ENCODE data around the gene VMAC.

The VMAC gene

GRCh38 chr19:5907241-5907640, 2.6 kb downstream of the VMAC start:
- no peak for DNase-seq

GRCh38 chr19:5908773-5909442, 4.2 kb downstream of the VMAC start:
- no peak for DNase-seq

GRCh38 chr19:5910638-5910907, 5.9 kb downstream of the VMAC start:
- no peak for DNase-seq

DNA sequence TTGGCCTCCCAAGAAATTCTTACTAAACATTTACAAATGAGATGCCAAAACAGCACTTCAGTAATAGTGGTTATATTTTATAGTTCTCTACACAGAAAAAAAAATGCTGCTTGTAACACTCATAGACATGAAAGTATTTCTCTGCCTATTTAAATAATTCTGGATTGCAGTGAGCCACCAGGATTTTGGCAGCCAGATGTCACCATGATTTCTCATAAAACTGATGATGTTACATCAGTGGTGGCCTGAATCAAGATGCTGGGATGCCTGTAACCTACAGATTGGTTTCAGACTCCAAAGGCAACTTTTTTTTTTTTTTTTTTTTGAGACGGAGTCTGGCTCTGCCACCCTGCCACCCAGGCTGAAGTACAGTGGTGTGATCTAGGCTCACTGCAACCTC, 6.7 kb downstream of the VMAC start:
- DNase-seq: no peak

- no peak for DNase-seq
Measured at GRCh38 chr19:5913739-5914357, 9.2 kb downstream of the VMAC start, which contains the start of gene CAPS. Gene CAPS, plus strand, starts transcription at chr19:5914254. Its CDS starts 153 bp downstream, at chr19:5914407.

- no peak for DNase-seq
Measured at GRCh38 chr19:5914358-5914774, 9.7 kb downstream of the VMAC start.

- no peak for DNase-seq
Measured at GRCh38 chr19:5914946-5915781, 10.5 kb downstream of the VMAC start.

- no peak for DNase-seq
Measured at GRCh38 chr19:5915782-5916165, 11.1 kb downstream of the VMAC start.

GRCh38 chr19:5916181-5916708, 11.6 kb downstream of the VMAC start:
- no peak for DNase-seq

DNA sequence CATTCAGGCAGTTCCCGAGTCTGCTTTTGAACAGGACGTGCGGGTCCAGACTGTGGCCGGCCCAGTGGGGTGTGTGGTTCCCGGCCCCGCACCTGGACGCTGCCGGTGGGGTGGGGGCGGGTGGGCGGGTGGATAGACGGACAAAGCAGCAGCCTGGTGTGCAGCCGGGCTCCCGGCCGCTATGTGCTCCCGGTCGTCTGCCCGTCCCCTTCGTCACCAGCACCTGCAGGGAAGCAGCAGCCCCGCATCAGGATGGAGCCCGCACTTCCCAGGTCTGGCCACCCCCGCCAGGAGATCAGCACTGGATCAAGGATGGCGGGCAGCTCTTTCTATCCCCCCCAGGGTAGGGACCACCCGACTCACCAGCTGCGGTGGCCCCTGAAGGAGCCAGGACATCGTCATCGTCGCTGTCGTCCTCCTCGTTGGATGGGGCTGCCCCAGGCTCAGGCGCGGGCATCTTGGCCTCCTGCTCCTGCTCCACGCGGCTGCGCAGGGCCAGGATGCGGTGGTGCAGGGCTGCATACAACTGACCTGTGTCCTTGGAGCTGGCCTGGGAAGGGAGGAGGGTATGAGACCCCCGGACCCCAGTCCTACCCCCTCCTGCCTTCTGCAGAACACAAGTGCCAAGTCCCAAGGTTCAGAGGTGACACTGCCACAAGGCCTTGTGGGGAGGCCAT, 12.9 kb downstream of the VMAC start:
- DNase-seq: no peak

DNA sequence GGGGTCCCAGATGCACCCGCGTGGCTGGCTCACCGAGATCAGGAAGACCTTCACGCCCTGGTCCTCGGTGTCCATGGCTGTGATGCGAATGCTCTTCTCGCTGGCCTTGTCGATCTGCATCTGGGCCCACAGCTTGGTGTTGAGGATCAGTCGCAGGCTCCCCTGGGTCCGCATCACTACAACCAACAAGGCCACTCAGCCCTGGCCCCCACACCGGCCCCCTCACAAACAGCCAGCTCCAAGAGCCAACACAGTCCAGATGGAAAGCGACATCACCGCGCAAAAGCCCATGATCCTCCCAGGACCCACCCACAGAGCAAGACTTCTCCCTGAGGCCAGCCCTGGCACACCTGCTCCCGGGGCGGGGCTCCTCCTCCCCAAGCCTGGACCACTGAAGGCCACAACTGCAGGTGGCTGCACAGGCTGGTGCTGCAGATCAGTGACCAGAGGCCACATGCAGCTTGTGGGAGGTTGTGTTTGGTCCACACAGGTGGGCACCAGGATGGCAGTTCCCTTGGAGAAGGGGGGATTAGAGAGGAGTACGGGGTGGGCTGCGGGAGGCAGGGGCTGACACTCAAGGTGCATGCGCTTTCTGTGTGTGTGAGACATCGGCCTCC, 13.9 kb downstream of the VMAC start:
- no peak for DNase-seq

GRCh38 chr19:5921516-5922160, 17.0 kb downstream of the VMAC start:
- DNase-seq: no peak

DNA sequence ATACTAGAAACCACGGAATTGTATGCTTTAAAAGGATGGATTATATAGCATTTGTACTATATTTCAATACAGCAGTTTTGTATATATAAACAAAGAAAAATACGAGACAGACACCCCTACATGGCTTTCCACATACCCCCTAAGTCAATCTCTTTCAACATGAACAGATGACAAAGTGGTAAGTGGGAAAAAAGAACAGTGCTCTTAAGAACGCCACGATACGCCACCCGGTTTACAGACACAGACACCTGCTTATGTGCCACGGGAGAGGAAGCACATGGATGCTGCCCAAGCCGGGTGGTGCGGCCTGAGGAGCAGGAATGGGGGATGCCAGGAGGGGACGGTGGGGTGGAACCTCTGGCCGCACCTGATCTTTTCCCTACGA, 17.5 kb downstream of the VMAC start:
- DNase-seq: no peak

- DNase-seq: no peak
Measured at GRCh38 chr19:5923356-5923755, 18.7 kb downstream of the VMAC start.

- no peak for DNase-seq
Measured at GRCh38 chr19:5925830-5926427, 21.3 kb downstream of the VMAC start.

DNA sequence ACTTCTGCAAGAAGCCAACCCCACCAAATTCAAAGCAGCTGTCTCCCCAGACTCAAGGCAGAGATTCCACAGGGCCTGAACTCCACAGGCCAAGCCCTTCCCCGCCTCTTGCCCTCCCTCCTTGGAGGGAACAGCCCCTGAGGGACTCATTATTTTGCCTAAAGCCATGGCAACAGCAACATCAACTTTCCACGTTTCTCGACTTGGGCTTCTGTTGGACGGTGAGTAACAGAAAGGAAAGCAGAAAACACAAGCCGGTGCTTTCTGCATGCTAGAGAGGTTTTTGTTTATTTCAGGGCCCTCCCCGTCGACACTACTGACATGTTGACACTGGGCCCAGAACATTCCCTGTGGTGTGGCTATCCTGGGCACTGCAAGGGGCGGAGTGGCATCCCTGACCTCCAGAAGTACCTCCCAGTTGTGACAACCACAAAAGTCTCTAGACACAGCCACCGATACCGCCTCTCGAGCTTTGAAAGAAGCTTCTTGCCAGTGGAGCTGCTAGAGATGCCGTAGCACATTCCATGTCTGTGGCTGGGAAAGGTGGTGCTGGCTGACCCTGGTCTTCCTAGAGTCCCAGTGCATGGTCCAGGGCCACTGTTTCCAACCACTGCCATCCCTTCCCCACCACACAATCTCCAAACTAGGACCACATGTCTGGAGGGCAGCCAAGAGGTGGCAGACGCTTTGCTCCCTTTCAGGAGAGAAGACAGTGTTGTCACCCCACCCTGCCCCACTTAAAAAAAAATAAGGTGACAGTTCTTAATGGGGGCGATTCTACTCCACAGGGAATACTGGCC, 22.2 kb downstream of the VMAC start:
- no peak for DNase-seq

DNA sequence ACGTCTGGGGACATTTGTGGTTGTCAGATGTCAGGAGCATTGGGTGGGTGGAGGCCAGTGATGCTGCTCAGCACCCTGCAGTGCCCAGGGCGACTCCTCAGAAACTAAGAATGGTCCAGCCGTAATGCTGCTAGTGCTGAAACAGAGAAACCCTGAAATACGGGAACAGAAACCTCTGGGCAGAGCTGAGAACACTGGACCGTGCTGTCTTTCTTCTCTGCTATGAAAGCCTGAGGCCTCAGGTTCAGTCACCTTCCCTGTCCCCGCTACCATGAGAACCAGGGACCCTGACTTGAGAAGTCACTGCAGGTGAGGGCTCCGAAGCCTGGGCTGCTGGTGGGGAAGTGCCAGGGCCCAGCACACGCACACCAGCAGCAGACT, 22.8 kb downstream of the VMAC start:
- peak; percentile 39 for DNase-seq

DNA sequence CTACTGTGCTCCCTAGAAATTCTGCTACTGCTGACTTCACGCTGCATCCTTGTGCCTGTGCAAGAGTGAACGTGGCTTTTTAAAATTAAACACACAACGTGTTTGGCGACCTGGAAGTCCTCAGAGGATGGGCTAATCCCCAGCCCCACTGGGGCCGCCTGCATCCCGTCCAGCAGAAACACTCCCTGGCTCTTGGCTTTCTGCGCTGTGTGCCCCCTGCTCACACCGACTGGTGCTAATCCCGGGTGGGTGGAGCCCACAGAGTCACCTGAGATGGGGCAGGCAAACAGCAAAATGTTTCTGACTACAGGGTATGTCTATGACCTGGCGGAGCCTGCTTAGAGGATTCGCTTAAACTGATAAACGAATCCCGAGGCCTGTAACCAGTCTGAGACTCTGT, 24.5 kb downstream of the VMAC start:
- DNase-seq: no peak

DNA sequence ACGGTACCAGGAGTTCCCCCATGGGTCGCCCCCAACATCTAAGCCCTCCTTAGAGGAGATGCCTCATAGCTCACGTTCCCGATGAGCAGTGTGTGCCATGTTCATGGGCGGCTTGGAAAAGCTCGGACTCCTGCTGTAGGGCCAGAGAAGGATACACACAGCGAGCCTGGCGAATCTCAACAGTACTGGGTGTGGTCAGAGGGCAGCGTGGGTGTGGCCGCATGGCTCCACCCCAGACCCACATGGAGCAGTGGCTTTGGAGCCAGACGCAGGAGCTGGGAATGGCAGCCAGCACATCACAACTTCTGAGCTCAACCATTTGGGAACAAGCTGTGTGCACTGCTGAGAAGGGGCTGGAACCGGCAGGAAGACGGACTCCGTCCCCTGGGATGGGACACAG, 25.0 kb downstream of the VMAC start:
- no peak for DNase-seq

DNA sequence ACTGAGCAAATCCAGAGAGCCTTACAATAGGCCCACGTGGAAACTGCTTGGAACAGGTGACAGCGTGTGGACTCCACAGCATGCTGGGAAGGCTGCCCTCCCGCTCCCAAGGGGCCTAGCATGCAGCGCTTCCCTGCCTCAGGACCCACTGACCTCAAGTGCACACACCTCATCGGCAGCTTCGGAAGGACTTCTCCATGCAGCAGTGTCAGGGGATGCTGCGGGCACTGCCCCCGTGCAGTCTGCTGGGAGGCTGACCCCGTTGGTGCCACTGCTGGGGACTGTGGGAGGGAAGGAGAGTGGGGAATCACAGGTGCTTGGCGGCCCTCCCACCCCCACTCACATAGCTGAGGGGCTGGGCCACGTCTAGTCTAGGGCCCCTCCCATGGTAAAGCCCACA, 26.6 kb downstream of the VMAC start:
- DNase-seq: no peak

DNA sequence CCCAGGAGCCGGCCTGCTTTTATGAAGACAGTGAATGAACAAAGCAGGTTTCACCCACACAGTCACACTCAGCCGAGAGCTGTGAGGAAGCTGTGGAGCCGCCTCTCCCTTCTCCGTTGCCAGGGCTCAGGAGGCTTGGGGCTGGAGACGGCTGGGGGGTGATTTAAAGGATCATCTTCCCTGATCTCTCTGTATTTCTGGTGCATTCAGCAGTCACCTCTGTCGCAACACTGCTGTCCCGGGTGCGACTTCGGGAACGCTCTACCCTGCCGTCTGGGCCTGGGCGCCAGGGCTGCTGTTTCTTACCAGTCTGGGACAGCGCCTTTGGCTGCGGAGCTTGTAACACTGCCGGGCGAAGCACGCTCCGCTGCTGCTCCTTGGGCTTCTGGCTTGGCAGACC, 27.5 kb downstream of the VMAC start:
- DNase-seq: no peak

All from MV-4-11 (cell line).